A549 (cell line): Measurements from ENCODE around the gene ADAMTS2.

Source experiments
- BHLHE40 ChIP-seq: IDR thresholded peaks from 2 replicates; pipeline ENCODE4 v1.6.1; 2012; ENCODE audit warnings: low read depth, low read length, inconsistent platforms
- CTCF ChIP-seq: fragments of >200 bp; sonication (Bioruptor Twin); formaldehyde crosslinking; IDR thresholded peaks from 3 replicates; pipeline ENCODE4 v1.5.1; 2016
- ESRRA ChIP-seq: fragments of 150-350 bp; IDR thresholded peaks from 2 replicates; pipeline ENCODE4 v1.6.1; 2014; ENCODE audit warnings: mild to moderate bottlenecking, low read length, borderline replicate concordance
- POLR2A ChIP-seq: IDR thresholded peaks from 2 replicates; pipeline ENCODE4 v1.6.1; 2012; ENCODE audit warnings: mild to moderate bottlenecking, low read length
- POLR2AphosphoS2 ChIP-seq: conservative IDR thresholded peaks from 2 replicates; pipeline ENCODE4 v1.6.1; 2012; ENCODE audit warnings: low read length, improper control_type of control experiment, inconsistent platforms

- TF ChIP-seq ESRRA: no peak
- TF ChIP-seq POLR2A: no peak
- TF ChIP-seq POLR2AphosphoS2: no peak
- TF ChIP-seq CTCF: no peak
- TF ChIP-seq BHLHE40: no peak
Observed at GRCh38 chr5:179217356-179217755, 127.9 kb downstream of the ADAMTS2 start.
